Measurements from ENCODE around the gene RNF123. TPM values are rescaled to one million over a fixed set of nuclear protein-coding genes. Genes with fewer than 3 reads are reported as not detected.
"Not testable (repeated sequence)": the region's sequence is repeated elsewhere in the genome, so short reads cannot be mapped to it uniquely, and the experiment has no call there.

Gene RNF123
- total and polyA plus RNA-seq, 2 donors (not counting 3 experiments of a cell fraction or from before 2014, with no cell fraction given), result 43.4 to 59.3 TPM

GRCh38 chr3:49747792-49748480 is 58.6 kb downstream of the RNF123 start:
- TF ChIP-seq CTCF (IDR thresholded peaks at IDR 0.05; ENCODE audit: extremely low read depth in 1 of 2, insufficient read depth in 1 of 2, low read depth in 1 of 2, low read length in 2 of 2) (no peak), JUN (IDR thresholded peaks at IDR 0.05; ENCODE audit: borderline replicate concordance, insufficient read depth, insufficient read length, low read depth) (peak; percentile 78), FOS (IDR thresholded peaks at IDR 0.05; ENCODE audit: borderline replicate concordance, insufficient read depth, low read length) (peak; percentile 82)
- TF ChIP-seq, protein P1, sequence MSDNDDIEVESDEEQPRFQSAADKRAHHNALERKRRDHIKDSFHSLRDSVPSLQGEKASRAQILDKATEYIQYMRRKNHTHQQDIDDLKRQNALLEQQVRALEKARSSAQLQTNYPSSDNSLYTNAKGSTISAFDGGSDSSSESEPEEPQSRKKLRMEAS (IDR thresholded peaks at IDR 0.05; ENCODE audit: insufficient read depth, insufficient read length), result no peak
- Histone ChIP-seq H2AFZ (ENCODE audit: low read depth, low read length) (no peak overlapping the region), H3K79me2 (ENCODE audit: control insufficient read depth, insufficient read depth, low read length) (peaks cover 29% of the 10 kb centered on the region), H3K4me2 (ENCODE audit: insufficient read depth, low read length) (no peak overlapping the region), H3K27ac (ENCODE audit: insufficient read depth, low read depth, low read length) (peak overlapping the region; percentile 50), H3K36me3 (ENCODE audit: control insufficient read depth in 2 of 2, extremely low read depth in 1 of 2, insufficient read depth in 2 of 2, low read length in 2 of 2) (no peaks in the 10 kb centered on the region), H3K9me3 (replicated peaks; ENCODE audit: control insufficient read depth, insufficient read depth, low read length) (no peaks in the 10 kb centered on the region), H3K9me1 (replicated peaks; ENCODE audit: control insufficient read depth, extremely low read depth, insufficient read depth, low read length) (no peaks in the 10 kb centered on the region), H3K9ac (replicated peaks; ENCODE audit: extremely low read depth, insufficient read depth, low read length) (no peak overlapping the region), H3K4me3 (replicated peaks in 1 of 3; ENCODE audit: insufficient read depth in 1 of 3, low read depth in 1 of 3, low read length in 3 of 3) (no peak overlapping the region), H4K20me1 (replicated peaks; ENCODE audit: control insufficient read depth, extremely low read depth, insufficient read depth, low read length) (peaks cover 3% of the 10 kb centered on the region), H3K27me3 (ENCODE audit: control insufficient read depth in 2 of 2, insufficient read depth in 2 of 2, low read length in 2 of 2) (no peaks in the 10 kb centered on the region), H3K4me1 (ENCODE audit: control insufficient read depth, extremely low read depth, insufficient read depth, low read length) (peaks cover 13% of the 10 kb centered on the region)
- DNase-seq (ENCODE audit: low read depth, low spot score), result peak; percentile 86
- BruUV-seq (replicated peaks), result no TSS peak
- ChIA-PET CTCF (interaction anchor here (0.6 to 2.5 kb wide), 8 partner anchors 9 to 208 kb away, joined by 3 to 9 read pairs (median 4); no protein-coding TSS in a partner anchor), POLR2A (interaction anchor here (0.6 kb wide), 1 partner anchor 25 kb away, joined by 3 read pairs; no protein-coding TSS in a partner anchor)
- peak; percentile 69 for FAIRE-seq
- intact Hi-C loops (cut with micrococcal nuclease) (no loop called here), dilution Hi-C loops (cut with MboI; ENCODE audit: extremely low pct_ligation_motif_present, low sequenced_read_pairs) (no loop called here)

DNA sequence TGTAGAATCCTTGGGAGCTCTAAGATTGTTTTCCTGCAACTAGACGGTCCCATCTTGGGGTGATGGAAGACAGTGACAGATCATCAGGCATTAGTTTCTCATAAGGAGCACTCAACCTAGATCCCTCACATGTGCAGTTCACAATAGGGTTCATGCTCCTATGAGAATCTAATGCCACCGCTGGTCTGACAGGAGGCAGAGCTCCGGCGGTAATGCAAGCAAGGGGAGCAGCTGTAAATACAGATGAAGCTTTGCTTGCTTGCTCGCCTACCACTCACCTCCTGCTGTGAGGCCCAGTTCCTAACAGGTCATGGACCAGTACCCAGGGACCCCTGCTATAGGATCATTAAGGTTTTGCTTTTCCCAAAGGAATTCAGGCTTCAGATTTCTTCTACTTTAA is 59.5 kb downstream of the RNF123 start:
- H3K4me3 ChIP-seq (replicated peaks in 1 of 3; ENCODE audit: insufficient read depth in 1 of 3, low read depth in 1 of 3, low read length in 3 of 3); H3K36me3 ChIP-seq (ENCODE audit: control insufficient read depth in 2 of 2, extremely low read depth in 1 of 2, insufficient read depth in 2 of 2, low read length in 2 of 2); POLR2A ChIA-PET; H3K4me2 ChIP-seq (ENCODE audit: insufficient read depth, low read length); H3K27ac ChIP-seq (ENCODE audit: insufficient read depth, low read depth, low read length); H4K20me1 ChIP-seq (replicated peaks; ENCODE audit: control insufficient read depth, extremely low read depth, insufficient read depth, low read length); H3K27me3 ChIP-seq (ENCODE audit: control insufficient read depth in 2 of 2, insufficient read depth in 2 of 2, low read length in 2 of 2); dilution Hi-C loops (cut with MboI; ENCODE audit: extremely low pct_ligation_motif_present, low sequenced_read_pairs); intact Hi-C loops (cut with micrococcal nuclease); DNase-seq (ENCODE audit: low read depth, low spot score); H2AFZ ChIP-seq (ENCODE audit: low read depth, low read length); FAIRE-seq; H3K9me1 ChIP-seq (replicated peaks; ENCODE audit: control insufficient read depth, extremely low read depth, insufficient read depth, low read length); H3K9me3 ChIP-seq (replicated peaks; ENCODE audit: control insufficient read depth, insufficient read depth, low read length); BruUV-seq (replicated peaks); H3K9ac ChIP-seq (replicated peaks; ENCODE audit: extremely low read depth, insufficient read depth, low read length): not testable (repeated sequence)
- Histone ChIP-seq H3K4me1 (ENCODE audit: control insufficient read depth, extremely low read depth, insufficient read depth, low read length) (peaks cover 13% of the 10 kb centered on the region), H3K79me2 (ENCODE audit: control insufficient read depth, insufficient read depth, low read length) (peaks cover 37% of the 10 kb centered on the region)
- CTCF ChIA-PET, result interaction anchor here (0.8 to 2.5 kb wide), 6 partner anchors 8 to 209 kb away, joined by 3 to 9 read pairs (median 4); no protein-coding TSS in a partner anchor
